DMS 273 treated with DMSO at 0.1 percent for 48 hours (cell line): Measurements from ENCODE around the gene DTYMK.

ENCODE experiments used
- DNase-seq: peaks from one replicate; lab custom pipeline; 2025; lab: John Stamatoyannopoulos, UW

DTYMK gene

DNA sequence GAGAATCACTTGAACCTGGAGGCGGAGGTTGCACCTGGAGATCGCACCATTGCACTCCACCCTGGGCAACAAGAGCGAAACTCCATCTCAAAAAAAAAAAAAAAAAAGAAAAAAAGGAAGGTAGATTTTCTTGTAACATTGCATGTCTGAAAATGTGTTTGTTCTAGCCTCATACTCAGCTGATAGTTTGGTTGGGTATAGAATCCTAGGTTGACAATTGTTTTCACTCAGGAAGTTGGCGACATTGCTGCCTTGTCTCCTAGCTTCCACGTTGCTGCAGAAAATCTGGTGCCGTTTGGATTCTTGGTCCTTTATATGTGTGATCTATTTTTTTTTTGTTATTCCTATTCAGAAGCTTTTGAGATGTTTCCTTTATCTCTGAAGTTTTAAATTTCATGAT is 19.9 kb upstream of the DTYMK start:
- DNase-seq = no peak

DNA sequence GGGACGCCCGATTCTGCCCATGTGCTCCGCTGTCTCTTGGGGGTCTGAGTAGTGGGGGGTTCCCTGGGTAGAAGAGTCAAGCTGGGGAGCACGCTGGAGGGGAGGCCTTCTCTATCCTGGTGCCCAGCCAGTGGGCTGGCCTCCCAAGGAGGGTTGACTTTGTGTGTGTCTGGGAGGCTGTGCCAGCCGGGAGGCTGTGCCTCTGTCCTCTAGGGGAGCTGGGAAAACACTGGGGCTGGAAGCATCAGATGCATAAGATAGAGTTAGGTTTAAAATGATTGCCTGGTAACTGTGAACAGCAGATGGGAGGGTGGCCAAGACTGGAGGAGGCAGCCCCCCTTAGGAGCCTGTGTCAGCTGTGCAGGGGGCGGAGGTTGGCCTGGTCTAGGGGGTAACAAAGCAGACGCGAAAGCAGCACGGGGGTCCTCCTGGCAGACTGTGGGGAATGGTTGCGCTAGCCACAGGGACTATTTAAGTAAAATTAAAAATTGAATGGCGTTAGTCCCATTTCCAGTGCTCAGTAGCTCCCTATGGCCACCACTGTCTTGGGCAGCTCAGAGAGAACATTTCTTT is 16.5 kb upstream of the DTYMK start:
- DNase-seq = peak; percentile 15

DNA sequence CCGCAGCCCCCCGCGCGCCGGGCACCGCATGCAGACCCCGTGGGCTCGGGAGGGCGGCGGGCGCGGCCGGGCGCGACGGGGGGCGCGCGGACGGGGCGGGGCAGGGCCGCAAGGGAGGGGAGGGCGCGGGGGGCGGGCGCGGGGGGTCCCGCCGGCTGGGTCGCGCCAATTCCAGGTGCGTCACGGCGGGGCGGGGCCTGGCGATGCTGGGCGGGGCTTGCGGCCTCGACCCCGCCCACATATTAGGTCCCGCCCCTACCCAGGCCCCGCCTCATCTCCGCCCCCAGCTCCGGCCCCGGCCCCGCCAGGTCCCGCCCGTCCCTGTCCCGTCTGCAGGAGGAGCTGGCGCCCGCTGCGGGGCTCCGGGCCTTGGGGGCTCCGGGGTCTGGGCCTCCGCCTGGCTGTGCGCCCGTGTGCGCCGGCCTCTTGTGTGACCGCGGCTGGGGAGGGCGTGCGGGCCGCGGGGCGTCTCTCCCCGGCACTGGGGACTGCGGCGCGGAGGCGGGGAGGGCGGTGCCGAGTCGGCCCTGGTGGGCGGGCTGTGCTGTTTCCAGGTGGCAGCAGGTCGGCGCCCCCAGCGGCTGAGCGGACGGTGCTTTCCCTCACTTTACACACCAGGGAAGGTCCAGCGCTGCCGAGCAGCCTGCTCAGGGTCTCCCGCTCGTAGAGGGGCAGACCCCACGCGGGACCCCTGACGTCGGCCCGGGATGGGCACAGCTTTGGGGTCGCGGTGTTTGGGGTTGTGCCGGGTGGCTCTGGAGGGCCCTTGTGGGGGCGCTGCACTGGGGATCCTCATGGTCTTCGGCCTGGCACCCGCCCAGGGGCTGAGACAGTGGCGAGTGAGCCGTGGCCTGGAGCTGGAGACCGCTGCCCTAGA is 15.8 kb upstream of the DTYMK start:
- peak; percentile 61 for DNase-seq

DNA sequence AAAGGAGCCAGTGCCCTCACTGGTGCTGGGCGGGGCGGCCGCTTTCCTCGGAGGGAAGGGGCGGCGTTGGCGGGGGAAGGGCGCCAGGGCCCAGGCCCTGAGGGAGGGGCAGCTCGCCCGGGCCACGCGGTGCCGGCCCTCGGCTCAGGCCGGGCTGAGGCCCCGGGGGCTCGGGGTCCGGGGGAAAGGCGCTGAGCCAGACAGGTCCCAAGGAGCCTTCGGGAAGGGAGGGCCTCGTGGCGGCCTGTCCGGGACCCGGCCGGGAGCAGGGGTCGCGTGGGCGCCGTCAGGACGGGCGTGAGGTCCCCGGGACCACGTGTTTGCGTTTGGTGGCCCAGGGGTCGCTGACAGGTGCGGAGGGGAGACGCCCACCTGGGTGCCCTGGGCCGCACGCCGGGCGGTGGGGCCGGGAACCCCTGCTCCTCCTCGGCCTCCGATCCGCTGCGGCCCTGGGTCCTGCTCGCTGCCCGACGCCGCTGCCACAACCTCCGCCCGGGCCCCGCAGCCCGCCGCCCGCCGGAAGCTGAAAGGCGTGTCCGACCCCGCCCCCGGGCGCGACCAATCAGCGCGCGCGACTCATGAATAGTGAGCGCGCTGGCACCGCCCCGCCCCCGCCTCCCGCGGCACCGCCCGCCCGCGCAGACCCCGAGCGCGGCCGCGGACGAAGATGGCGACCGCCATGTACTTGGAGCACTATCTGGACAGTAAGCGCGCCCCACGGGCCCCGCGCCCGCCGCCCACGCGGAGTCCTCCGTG is 15.0 kb upstream of the DTYMK start, which contains the start of gene ING5:
TSS of gene ING5 (plus strand) at position 641 of the 756 bp plus-strand sequence. CDS start at position 668, 27 bp downstream.
- DNase-seq = peak; percentile 82

DNA sequence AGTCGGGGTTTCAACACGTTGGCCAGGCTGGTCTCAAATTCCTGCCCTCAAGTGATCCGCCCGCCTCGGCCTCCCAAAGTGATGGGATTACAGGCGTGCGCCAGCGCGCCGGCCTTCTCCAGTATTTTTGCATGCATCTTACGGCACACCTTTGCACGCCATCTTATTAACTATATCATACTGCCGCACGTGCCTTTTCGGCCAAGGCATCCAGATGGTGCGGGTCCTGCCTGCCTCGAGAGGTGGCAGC is 14.5 kb upstream of the DTYMK start:
- no peak for DNase-seq

DNA sequence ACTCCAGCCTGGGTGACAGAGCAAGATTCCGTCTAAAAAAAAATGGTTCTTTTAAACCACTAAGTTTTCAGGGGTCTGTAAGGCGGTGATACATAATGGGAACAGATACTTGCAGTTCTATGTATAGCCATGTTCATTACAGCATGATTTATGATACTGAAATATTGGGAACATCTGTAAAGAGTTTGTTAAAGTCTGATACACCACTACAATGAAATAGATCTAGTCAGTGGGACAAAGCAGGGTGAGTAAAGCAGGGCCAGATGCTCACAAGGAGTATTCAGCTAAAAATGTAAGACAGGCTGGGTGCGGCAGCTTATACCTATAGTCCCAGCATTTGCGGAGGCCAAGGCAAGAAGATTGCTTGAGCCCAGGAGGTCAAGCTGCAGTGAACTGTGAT is 9.0 kb upstream of the DTYMK start:
- no peak for DNase-seq

DNA sequence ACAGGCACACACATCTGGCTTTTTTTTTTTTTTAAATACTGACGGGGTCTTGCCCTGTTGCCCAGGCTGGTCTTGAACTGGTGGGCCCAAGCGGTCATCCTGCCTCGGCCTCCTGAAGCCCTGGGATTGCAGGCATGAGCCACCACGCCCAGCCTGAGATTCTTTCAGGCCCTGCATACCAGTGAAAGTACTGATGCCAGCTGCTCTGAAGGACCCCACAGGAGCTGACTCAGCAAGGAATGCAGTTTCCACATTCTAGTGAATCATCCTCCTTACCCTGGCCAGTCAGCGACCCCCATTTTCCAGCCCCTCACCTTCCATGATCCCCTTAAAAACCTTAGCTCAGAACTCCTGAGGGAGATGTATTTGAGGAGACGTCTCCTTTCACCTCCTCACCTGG is 5.8 kb upstream of the DTYMK start:
- DNase-seq = no peak

DNA sequence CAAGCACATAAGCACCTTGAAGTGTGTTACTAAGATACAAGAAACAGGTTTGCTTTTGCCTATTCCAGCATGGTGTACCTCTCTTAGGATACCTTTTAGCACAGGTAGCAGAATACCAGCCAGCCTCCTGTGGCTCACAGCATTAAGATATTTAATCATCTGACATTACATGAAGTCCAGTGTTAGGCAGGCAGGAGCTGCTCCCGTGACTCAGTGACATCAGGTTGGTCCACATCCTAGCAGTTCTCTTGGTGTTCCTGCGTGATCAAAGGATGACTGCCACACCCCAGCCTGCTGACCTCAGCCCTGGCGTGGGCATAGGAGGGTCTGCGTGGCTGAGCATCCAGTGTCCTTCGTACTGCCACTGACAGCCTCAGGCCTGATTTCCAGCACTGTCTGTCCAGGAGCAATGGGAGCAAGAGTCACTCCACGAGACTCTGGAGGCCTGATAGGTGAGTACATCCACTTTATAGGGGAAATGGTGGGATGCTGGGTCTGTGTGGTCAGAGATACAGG is 3.6 kb upstream of the DTYMK start:
- no peak for DNase-seq

DNA sequence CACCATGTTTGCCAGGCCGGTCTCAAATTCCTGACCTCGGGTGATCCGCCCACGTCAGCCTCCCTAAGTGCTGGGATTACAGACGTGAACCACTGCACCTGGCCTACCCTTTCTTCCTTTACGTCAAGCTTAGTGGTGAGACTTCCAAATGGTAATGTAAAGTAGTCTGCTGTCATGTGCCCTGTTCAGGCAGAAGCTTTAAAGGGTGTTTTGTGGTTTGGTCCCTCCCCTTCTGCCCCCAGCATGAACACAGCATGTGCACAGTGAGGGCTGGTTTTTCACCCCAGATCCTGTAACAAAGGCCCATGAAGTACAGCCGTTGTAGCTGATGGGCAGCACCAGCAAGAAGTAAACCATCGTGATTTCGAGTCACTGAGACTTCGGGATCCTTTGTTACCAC is 2.7 kb upstream of the DTYMK start:
- DNase-seq = no peak

DNA sequence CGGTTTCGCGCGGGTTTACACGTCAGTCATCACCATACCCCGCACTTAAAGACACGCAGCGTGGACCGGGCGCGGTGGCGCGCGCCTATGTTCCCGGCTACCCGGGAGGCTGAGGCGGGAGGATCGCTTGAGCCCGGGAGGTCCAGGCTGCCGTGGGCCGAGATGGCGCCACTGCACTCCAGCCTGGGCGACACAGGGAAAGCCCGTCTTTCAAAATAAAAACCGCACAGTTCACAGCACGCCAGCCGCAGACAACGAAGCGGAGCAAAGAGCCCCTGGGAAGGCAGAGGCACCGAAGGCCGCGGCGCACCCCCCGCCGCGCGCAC is 328 bp downstream of the DTYMK start:
- DNase-seq = no peak

DNA sequence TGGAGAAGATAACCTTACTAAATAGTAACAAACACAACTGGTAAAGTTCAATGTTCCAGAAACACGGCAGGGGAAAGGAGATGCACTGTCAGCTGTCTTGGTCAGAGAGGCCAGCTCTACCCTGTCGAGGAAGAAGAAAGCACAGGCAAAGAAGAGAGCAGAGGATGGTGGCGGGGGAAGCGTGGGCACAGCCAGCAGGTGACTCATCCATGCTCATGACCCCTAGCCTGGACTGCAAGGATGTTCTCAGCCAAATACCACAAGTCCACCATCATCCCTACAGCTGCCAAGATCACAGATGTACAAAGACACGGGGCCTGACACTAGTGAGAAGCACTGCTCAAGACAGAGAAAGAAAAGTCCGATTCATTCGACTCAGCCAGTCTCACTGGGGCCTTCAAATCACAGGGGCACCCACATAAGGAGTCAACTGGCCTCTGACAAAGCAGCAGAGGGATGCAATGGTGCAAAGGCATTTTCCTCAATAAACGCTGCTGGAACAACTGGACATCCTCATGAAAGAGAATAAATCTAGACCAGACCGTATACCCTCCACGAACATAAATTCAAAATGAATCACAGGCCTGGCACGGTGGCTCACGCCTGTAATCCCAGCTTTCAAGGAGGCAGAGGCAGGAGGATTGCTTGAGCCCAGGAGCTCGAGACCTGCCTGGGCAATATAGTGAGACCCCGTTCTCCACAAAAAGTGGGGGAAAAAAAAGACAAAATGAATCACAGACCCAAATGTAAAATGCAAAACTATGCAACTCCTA is 5.6 kb downstream of the DTYMK start:
- DNase-seq = no peak

DNA sequence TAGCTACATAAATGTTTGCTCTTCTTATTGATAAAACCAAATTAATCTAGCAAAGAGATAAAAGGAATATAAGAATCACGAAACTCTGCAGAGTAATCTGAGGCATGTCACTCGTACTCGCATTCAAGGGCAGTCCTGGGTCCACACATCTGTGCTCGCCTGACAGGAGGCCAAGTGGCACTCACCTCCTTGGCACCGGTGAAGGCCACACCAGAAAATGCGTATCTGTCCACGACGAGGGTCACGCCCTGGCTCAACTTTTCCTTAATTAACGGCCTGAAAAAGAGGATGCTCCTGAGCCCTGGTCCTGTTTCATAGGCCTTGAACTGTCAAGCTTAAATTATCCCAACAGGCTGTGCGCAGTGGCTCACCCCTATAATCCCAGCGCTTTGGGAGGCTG is 6.6 kb downstream of the DTYMK start:
- no peak for DNase-seq

DNA sequence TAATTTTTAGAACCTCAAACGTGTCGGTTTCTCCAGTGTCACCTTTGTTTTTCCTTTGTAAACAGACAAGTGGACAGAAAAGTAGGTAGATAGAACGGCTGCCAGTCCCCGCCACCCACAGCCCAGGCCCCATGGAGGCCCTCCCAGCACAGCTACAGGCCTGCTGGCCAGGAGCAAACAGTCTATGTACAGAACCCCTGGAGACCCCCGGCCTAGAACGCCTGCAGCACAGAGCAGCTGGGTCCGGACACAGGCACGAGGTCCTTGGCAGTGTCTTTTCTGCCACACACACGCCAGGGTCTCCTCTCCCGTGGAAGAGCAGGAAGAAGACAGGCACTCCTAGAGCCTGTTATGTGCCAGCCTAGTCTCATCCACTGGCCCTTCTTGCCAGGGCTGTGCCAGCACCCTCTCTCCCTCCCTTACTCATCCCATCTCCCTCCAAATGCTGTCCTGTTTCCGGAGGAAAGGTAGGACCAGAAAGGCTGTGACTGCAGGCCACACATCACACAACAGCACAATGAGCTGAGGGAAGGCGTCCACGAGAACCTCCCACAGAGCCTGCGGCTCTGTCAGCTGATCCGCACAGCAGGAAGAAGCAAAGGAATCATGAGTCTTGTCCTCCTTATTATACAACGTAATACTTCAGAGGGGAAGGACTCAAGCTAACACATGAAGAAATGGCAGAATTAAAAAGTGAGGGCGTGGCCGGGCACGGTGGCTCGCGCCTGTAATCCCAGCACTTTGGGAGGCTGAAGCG is 7.7 kb downstream of the DTYMK start:
- no peak for DNase-seq

DNA sequence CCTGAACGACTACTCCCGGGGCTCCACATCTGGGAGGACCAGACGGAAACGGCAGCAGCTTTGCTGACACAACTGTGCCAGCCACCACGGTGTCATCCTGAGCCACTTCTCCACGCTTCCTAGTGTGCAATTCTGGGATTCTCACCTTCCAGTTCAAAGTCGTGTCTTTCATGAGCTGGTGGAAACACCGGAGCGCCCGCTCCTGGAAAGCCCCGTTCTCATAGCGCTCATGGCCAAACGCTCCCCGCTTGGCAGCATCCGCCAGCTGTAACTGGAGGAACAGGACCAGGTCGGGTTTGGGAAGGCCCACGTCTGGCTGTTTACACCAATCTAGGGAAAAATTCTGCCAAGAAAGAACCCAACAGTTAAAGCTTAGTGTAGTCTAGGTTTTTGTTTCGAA is 8.3 kb downstream of the DTYMK start:
- no peak for DNase-seq

DNA sequence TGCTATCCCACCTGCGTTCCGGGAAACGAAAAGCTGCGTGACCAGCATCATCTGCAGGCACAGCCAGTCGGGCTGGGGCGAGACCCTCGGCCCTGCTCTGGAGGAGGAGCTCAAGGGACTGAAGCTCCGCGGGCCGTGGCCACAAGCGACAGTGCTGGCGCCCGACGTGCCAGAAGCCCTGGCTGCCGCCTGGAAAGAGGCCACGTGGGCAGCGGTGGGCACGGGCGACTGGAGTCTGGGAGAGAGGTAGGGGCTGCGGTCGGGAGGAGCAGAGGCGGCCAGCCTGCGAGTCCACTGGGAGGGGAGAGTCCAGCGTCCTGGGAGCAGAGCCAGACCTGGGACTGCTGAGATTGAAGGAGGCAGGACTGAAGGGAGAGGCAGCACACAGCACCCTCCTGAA is 9.2 kb downstream of the DTYMK start:
- no peak for DNase-seq

DNA sequence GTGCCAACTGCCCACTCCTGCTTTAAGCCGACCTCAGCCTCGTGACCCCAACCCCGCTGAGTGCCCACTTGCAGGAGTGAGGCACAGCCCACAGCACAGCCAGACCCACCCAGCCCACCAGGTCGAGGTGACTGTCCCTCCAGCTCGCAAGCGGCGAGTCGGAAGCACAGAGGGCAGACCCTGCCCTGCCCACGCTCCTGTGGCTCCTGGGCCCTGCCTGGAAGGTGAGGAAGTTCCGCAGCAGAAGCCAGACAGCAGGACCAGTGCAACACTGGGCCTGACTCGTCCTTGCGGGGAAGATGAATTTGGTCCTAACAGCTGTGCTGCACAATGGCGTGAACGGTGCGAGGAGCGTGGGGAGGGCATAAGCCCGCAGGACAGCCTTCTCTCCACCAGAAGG is 9.9 kb downstream of the DTYMK start:
- no peak for DNase-seq

DNA sequence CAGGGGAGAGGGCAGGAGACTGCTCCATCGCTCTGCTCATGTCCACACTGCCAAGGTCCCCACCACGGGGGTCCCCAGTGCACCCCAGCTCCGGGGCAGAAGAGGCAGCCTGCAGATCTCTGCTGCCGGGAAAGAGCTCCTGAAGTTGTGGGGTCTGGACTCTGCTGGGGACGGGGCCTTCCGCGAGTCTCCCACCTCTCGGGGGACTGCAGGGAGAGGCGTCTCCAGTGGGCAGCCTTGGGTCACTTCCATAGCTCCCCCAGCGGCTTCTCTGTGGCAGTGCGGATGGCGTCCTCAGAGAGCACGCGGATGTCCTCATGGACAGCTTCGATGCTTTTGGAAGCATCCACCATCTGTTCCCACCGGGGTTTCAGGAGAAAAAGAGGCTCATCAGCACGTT is 10.7 kb downstream of the DTYMK start:
- DNase-seq = no peak

DNA sequence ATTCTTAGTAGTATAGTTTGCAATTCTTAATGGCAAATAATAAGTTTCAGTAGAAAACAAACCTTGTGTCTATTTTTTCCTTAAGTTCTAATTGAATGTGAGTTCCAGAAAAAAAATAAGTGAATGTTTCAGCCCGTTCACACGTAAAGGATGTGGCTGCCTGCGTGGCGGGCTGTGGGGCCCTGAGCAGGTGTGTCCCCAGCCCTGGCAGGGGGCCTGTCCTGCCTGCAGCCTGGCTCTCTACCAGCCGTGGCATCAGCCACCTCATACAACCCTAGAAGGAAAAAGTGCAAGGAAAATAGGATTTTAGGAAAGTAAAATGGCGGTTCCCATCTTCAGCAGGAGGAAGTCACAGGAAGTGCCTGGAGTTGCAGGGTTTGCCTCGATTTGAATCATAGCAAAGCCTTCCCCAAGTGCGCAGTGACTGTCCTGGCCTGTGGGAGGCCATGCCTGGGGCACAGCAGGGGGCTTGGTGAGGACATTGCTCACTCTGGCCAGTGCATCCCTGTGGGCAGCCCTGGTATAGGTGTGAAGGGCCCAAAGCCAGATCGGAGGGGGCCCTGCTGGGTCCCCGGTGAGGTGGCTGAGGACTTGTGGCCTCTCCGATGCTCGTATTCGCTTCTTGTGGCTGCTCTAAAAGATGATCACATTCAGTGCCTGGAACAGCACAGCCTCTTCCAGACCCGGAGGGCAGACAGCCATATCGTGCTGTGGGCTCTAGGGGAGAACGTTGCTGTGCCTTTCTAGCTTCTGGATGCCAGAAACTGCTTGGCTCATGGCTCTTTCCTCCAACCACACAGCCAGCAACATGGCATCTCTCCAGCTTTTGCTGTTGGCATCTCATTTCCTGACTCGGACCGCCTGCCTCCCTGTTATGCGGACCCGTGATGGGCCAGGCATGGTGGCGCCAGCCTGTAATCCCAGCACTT is 12.6 kb downstream of the DTYMK start:
- DNase-seq = no peak

DNA sequence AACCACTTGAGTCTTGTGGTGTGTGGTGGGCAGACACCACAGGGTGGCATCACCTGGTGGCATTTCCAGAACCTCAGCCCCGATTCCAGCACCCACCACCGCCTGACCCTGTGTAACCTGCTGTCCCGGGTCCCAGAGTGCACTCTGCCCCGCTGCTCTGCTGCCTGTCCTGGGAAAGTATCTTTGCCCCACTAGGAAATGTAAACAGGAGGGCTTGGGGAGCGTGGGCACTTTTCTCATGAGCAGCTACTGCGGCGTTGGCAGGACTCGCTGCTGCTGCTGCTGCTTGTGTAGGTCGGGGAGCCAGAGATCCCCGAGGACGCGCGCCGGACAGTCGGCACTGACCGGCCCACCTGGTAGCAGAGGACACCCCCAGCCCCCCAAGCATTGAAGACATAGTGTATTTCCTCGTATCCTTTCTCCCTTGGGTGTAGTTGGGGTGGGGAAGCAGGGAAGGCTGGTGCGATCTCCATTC is 13.4 kb downstream of the DTYMK start:
- DNase-seq = no peak
